GM18517 (cell line): Measurements from ENCODE around the gene PLD6.
"Not testable (repeated sequence)": the region's sequence is repeated elsewhere in the genome, so short reads cannot be mapped to it uniquely, and the experiment has no call there.

Source experiments
- ATAC-seq: cut with Tn5 transposase; IDR thresholded peaks from one replicate; pipeline ENCODE4 v1.9.1; 2021; ENCODE audit warnings: mild to moderate bottlenecking, moderate library complexity; ENCODE audit not compliant: unreplicated experiment

The PLD6 gene

DNA sequence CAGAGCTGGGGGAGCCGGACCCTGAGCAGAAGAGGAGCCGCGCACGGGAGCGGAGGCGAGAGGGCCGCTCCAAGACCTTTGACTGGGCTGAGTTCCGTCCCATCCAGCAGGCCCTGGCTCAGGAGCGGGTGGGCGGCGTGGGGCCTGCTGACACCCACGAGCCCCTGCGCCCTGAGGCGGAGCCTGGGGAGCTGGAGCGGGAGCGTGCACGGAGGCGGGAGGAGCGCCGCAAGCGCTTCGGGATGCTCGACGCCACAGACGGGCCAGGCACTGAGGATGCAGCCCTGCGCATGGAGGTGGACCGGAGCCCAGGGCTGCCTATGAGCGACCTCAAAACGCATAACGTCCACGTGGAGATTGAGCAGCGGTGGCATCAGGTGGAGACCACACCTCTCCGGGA, 47.6 kb downstream of the PLD6 start:
- not testable (repeated sequence) for ATAC-seq

DNA sequence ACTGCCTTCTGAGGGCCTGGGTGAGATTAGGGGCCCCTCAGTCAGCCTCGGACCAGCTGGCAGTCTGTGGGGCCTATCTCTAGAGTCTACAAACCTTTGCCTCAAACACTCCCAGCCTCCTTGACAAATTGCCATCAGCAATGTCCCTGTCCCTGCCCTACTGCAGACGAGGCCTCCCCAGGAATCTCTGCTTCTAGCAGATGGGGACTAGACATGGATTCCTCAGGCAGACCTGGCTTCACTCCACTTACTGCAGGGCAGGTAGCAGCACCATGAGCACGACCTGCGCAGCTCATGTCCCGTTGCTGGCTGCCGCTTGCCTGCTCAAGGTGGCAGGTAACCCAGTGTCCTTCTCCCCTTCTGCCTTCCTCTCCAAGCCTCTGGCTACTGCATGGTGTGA, 49.1 kb downstream of the PLD6 start:
- no peak for ATAC-seq

DNA sequence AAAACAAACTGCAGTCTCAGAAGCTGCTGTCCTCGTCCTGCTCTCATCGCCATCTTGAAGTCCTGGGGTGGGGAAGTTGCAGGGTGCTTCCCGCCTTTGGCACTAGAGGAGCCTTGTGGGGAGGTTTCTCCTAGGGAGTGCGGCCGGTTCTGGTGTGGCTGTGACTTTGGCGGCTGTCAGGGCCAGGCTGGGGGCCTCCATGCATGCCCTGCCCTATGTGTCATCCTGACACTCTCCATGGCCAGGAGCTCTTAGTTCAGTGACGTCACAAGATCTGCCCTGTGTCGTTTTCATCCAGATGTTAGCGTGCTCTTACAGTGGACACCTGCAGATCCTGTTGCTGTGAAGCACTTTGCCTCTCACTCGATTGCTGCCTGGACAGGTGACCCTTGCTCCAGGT, 49.6 kb downstream of the PLD6 start:
- ATAC-seq: no peak

DNA sequence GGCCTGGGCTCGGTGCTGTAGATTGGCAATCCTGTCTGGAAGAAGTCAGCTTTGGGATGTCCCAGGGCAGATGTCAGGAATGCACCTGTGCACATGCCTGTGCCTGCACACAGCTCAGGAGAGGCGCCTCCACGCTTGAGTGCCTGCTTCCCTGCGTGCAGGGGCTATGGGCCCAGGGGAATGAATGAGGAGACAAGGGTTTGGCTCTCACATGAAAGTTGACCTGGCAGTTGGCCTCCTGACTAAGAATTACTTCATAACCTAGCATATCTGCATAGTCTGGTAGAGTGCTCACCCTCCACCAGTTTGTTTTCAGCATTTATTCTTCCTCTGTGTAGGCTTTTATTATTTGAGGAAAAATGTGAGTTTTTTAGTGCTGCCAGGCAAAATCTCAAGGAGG, 50.0 kb downstream of the PLD6 start:
- no peak for ATAC-seq

DNA sequence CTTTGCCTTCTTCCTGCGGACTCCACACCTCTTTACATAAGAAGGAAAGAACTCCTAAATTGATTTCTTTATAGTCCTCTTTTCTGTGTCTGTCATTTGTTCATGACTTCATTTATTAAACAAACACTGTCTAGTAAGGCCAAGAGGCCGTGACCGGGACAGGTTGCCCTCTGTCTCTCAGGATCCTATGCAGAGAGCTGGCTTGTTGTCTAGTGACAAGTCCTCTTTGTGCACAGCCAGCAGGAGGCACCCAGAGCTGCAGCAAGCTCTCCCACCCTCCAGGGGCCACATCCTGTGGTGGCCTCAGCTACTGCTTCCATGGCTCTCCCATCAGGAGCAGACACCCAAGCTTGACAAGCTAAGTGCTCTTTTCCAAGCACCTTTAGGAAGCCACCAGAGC, 50.6 kb downstream of the PLD6 start:
- no peak for ATAC-seq

DNA sequence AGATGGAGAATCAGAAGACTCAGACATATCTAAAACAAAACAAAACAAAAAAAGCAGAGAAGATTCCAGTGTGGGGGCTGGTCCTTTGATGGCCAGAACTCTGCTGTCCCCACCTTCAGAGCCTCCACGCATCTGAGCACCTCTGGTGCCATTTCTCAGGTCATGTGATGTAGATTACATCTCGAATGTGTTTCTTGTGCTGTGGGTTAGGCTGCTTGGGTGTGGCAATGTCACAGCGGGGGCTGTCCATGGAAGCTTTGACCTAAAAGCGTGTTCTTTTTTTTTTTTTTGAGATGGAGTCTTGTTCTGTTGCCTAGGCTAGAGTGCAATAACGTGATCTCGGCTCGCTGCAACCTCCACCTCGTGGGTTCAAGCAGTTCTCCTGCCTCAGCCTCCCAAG, 51.2 kb downstream of the PLD6 start:
- no peak for ATAC-seq

DNA sequence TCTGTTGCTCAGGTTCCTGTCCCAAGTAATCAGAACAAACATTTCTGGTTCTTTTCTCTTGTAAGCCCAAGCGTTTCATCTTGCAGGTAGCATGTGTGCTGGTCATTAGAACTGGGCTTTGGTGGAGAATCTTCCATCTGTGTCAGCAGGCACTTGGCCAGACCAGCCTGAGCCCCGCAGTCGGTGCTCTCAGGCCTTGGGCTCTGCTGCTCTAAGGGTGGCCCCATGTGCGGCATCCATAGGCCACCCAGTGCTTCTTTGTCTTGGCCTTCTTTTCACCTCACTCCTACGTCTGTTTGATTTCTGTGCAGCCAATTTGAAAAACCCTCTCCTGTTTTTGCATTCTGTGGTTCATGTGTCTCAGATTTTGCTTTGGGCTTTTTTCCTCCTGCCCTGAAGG, 51.6 kb downstream of the PLD6 start:
- no peak for ATAC-seq

DNA sequence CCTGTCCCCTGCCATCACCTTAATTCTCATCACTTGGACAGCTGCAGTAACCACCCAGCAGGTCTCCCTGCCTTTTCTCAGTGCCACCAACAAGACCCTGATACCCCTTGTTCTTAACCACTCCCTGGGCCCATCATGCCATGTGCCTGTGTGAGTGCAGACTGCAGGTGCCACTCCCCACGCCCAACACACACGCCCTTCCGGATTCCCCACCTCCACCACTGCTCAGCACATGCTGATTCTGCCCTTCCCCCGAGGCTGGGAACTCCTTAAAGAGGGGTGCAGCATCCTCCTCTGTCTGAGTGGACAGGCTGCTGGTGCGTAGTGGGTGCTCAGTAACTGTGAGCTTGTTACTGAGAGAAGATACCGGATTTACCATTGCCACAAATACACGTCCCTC, 52.4 kb downstream of the PLD6 start:
- no peak for ATAC-seq

DNA sequence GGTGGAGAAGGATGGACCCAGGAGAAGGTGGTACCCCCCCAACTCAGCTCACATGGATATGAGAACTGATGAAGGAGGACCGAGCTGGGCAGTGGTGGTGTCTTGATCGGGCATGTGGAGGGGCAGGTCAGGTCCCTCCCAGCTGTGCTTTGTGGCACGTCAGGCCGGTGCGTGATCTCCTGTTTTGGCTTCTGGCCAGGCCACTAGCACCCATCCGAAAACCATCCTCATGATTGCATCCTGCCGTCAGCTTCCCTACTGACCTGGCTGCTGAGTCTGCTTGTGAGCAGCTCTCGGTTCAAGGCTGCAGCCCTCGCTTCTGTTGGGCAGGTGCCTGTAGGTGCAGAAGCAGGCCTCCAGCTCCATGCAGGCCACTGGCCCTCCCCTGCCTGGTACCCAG, 53.1 kb downstream of the PLD6 start:
- no peak for ATAC-seq

DNA sequence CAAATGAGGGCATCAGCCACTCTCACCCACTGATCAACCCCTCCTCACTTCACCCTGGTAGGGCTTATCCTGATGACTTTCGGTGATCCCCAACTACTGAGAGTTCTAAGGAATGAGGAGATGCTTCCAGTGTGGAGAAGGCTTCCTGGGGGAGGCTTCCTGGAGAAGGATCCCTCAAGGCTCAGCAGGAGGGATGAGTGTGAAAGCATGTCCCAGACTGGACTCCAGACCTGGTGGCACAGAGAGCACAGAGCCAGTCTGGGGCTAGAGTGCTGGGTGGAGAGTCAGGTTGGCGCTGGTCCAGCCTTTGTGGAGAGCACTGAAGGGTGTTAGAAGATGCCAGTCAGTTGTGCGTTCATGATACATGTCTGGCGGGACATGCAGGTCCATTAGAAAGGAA, 53.7 kb downstream of the PLD6 start:
- no peak for ATAC-seq

DNA sequence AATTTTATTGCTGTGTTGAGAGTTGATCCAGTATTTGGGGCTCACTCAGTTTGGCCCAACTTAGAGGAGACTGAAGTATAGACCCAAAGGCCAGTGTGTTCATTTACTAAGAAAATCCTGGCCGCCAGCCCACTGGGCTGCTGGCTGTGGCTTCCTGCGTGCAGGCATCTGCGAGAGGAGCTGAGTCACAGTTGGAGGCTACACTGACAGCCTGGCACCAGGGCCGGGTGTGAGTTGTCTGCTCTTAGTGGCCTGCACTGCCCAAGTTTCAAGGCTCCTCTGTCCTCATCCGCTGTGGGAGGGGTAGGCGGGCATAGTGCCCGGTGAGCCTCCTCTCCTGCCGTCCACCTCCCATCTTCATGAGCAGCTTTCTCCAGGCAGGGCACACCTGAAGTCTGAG, 54.2 kb downstream of the PLD6 start:
- ATAC-seq: no peak

DNA sequence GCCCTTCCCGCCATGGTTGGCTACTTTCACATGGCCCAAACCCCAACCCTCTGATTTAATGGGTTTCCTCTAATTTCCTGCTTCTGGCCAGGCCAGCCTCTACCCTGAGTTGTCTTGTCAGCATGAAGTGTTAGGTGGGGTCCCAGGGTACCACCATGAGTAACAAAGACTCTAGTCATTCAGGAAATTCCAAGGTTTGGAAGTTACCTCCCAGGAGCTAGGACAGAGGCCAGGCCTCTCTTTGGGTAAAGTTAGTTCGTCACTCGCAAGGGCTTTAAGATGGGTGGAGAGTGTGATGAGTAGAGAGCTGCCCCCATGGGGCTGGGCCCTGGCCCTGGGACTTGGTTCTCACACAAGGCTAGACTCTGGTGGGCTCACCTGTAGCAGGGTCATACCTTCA, 54.6 kb downstream of the PLD6 start:
- ATAC-seq: no peak

DNA sequence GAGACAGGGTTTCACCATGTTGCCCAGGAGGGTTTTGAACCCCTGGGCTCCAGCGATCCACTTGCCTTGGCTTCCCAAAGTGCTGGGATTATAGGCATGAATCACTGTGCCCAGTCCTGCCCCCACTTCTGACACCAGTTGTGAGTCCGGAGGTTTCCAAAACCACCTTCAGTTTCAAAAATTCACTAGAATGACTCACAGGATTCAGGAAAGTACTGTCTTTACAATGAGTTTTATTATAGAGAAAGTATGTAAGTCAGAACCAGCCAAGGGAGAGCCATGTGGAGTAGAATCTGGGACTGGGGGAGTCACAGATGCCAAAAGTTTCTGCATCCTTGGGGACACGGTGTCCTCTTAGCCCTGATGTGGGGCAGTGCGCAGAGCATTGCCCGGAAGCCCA, 55.1 kb downstream of the PLD6 start:
- ATAC-seq: no peak
